ENCODE results near the gene LDAH.

GRCh38 chr2:20838016-20838415 lies 15.1 kb upstream of the LDAH start:
- TF ChIP-seq EZH2 (IDR thresholded peaks at IDR 0.05; ENCODE audit: insufficient read depth, poor library complexity, severe bottlenecking) (no peak), EZH2phosphoT487 (IDR thresholded peaks at IDR 0.05; ENCODE audit: insufficient read depth, low read depth) (no peak)

Data from GM23248 (cell line).